Measurements from ENCODE around the gene RBBP9.

DNA sequence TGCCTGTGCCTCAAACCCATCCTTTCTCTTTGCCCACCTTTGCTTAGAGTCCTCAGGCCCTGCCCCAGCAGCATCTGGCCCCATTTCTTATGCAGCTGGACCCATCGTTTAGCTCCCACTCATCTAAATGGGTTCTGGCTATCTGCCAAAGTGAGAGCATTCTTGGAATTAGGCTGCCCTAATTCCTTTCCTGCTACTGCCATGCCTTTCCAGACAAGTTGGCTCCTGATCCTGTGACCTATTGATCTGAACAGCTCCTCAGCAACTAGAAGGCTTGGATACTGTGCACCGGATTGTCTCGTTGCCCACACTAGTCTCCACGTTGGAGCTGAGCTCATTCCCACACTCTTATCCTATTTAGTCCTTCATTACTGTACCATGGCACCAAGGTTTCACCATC, 53.1 kb downstream of the RBBP9 start:
- TF ChIP-seq, protein P1, sequence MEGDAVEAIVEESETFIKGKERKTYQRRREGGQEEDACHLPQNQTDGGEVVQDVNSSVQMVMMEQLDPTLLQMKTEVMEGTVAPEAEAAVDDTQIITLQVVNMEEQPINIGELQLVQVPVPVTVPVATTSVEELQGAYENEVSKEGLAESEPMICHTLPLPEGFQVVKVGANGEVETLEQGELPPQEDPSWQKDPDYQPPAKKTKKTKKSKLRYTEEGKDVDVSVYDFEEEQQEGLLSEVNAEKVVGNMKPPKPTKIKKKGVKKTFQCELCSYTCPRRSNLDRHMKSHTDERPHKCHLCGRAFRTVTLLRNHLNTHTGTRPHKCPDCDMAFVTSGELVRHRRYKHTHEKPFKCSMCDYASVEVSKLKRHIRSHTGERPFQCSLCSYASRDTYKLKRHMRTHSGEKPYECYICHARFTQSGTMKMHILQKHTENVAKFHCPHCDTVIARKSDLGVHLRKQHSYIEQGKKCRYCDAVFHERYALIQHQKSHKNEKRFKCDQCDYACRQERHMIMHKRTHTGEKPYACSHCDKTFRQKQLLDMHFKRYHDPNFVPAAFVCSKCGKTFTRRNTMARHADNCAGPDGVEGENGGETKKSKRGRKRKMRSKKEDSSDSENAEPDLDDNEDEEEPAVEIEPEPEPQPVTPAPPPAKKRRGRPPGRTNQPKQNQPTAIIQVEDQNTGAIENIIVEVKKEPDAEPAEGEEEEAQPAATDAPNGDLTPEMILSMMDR (IDR thresholded peaks at IDR 0.05; ENCODE audit: low read depth, low read length) = no peak
- TF ChIP-seq POLR2A (IDR thresholded peaks at IDR 0.05; ENCODE audit: extremely low read depth, insufficient read length) = no peak

Data from NB4 (cell line).